HG03520 (cell line): ENCODE data around the gene TUBA4B.
A peak's percentile ranks its signal among the peaks of the same experiment; 100 is the strongest.

Source experiments
- ATAC-seq: cut with Tn5 transposase; IDR thresholded peaks from one replicate; pipeline ENCODE4 v1.9.1; 2021; ENCODE audit warnings: mild to moderate bottlenecking, moderate library complexity; ENCODE audit not compliant: unreplicated experiment

Gene TUBA4B

DNA sequence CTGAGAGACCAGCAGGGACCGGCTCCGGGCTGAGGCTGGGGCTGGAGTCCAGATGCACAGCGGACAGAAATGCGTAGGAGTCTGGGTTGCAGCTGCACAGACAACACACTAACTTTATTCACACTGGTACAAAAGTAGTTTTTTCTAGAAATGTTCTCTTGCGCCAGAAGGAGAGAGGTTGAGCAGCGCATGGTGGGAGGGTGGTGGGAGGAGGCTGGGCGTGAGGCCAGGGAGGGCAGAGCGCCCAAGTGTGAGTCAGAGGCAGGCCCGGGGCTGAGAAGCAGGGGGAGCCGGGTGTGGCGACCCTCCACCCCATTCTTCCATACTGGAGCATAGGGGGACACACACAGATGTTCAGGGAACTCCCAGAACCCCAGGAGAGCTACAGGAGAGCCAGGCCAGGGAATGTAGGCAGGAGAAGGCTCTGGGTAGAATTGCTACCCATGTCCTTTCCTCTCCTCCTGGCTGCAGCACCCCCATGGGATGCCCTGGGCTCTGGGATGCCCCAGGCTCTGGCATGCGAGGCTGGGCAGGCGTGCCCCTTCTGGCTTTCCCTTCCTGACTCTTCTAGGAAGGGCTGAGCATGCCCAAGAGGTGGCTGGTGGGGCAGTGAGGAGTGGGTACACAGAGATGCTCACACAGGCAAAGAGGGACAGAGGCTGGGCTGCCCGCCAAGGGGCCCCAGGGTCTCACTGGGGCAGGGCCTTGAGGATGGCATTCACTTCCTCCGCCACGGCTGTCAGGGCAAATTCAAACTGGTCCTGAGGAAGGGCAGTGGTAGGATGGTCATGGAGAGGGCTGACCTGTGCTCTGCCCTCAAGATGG is 36.7 kb downstream of the TUBA4B start:
- no peak for ATAC-seq

DNA sequence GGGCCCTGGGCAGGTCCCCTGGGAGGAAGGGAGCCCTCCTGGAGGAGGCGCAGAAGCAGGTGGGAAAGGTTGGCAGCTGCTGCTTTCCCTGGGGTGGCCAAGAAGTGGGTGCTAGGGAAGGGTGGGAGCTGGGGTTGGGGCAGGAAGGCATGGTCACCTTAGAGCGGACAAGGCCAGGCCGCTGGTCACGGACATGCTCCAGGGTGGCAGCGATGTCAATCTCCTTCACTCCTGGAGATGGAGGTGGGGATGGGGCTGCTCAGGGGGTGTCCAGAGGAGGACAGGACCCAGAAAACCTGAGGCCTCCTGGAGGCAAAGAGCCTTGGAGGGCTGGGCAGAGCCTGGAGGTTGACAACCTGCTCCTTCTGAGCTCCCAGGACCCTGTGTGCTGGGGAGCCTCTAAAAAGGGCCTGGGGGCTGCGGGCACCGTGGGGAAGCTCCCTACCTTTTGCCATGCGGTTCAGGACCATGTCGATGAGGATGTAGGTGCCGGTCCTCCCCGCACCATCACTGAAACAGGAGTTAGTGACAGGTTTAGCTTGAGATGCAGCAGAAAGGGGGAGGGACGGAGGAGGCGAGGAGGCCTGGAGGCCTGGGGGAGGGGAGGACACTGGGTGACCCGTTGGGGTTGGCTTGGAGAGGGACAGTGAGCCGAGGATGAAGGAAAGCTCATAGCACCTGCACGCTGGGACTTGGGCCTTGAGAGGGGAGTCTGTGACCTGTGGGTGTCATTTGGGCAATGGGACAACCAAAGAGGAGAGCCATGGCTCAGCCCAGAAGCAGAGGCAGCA is 37.5 kb downstream of the TUBA4B start:
- ATAC-seq, result no peak

DNA sequence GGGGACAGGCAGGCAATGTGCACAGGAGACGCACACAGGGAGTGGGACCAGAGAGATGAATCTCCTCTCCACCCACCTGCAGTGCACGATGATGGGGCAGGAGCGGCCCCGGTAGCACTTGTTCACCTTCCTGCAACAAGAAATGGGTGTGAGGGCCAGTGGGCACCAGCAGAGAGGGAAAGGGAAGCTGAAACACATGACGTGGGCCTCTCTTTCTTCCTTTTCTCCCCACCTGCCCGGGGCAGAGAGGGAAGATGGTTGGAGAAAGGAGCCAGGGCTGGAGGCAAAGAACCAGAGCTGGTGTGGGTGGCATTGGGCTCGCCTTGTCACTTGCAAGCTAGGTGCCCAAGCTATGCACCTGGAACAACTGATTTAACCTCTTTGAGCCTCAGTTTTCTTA is 38.4 kb downstream of the TUBA4B start:
- ATAC-seq, result no peak

DNA sequence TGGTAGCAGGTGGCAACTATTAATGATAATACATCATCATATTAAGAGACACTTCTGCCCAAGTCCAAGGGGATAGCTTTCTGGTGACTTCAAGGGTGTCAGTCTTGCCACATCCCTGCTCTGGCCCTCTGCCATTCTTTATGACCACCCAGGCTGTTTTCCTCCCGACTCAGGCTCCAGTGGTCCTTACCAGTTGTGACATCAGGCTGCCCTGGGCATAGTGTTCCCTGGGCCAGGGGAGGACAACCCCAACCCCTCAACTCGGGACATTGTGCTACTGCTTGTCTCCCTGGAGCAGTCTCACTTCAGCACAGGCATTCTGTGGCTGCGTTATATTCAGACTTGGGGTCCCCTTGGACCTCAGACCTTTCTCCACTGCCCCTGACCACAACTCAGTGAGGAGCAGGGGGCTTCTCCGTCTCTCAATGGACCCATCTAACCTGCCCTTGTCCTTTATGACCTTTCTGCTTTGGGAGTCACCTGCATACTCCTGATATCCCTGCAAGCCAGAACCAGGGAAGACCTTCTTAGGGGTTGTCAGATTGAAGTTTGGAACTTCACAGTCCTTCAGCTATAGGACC is 39.0 kb downstream of the TUBA4B start:
- ATAC-seq, result no peak

DNA sequence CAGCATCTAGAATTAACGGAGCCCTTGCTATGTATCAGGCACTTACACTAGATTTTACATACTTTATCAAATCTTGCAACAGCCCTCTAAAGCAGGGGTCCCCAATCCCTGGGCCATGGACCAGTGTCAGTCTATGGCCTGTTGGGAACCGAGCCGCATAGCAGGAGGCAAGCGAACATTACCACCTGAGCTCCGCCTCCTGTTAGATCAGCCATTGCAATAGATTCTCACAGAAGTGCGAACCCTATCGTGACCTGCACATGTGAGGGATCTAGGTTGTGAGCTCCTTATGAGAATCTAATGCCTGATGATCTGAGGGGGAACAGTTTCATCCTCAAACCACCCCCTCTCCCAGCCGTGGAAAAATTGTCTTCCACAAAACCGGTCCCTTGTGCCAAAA is 39.6 kb downstream of the TUBA4B start:
- no peak for ATAC-seq

DNA sequence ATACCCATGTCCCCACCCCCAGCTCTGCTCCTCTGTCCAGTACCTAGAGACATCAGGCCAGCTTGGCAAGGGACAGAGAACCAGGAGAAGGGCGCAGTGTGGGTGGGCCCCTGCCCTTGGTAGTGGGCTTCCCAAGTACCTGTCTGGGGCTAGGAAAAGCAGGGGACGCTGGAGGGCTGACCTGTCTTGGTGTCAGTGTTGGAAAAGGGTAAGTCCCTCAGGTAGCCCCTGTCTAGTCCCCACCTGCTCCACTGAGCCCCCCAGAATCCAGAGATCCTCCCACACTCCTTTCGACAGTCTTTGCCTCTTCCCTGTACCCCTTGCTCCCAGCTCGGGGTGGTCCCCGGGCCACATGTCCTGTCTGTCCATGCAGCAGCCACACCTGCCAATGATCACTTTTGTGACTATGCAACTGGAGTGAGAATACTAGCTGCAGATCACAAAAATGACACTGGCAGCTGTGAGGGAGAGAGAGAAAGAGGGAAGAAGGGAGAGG is 40.7 kb downstream of the TUBA4B start:
- no peak for ATAC-seq

DNA sequence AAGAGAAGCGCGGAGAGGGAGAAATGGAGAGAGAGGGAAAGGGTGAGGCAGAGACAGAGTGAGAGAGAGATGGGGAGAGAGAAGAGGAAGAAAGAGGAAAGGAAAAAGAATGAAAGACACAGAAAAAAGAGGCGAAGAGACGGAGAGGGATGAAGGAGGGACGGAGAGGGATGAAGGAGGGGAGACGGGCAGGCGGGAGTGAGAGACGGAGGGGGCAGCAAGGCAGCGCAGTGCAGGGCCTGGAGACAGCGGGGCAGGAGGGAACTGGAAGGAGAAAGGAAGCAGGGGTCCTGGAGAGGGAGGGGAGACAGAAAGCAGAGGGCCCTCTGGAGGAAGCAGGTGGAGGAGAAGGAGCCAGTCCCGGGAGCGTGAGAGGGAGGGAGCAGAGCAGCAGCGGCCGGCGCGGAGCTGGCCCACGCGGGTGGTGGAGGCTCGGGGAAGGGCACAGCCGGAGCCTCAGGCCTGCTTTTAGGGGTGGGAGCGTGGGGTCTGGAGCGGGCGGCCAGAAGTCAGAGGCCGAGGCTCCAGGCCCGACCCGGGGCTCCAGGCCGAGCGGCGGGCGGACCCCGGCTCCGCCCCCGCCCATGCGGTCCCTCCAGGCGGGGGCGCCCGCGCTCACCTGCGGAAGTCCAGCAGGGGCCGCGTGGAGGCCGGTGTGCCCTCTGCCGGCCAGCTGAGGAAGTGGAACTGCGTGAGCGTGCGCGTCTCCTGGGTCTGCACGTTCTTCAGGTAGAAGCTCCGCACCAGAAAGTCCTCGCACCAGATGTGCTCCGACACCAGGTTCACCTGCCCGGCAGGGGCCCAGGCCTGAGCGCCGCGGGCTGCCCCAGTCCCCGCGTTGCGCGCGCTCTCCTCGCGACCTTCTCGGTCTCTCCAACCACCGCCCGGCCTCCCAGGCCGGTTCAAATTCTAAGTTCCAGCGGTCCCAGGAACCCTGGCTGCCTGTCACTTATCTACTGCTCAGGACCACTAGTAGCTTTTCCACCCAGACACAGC is 41.6 kb downstream of the TUBA4B start:
- ATAC-seq, result peak; percentile 92

DNA sequence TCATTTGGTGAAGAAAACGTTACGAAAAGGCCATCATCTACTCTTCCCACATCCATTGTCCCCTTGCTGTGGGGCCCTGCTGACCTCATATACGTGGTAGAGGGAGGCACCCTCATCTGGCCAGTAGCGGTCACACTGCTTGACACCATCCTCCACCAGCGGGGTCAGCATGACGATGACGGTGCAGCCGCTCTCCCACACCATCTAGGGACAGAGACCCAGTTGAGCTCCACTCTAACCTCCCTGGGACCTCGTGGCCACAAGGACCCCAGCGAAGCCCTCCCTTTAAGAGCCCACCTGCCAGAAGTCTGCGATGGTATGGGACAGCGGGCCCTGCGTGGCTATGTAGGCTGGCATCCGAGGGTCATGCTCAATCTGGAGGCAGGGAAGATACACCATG is 43.1 kb downstream of the TUBA4B start:
- ATAC-seq, result no peak

DNA sequence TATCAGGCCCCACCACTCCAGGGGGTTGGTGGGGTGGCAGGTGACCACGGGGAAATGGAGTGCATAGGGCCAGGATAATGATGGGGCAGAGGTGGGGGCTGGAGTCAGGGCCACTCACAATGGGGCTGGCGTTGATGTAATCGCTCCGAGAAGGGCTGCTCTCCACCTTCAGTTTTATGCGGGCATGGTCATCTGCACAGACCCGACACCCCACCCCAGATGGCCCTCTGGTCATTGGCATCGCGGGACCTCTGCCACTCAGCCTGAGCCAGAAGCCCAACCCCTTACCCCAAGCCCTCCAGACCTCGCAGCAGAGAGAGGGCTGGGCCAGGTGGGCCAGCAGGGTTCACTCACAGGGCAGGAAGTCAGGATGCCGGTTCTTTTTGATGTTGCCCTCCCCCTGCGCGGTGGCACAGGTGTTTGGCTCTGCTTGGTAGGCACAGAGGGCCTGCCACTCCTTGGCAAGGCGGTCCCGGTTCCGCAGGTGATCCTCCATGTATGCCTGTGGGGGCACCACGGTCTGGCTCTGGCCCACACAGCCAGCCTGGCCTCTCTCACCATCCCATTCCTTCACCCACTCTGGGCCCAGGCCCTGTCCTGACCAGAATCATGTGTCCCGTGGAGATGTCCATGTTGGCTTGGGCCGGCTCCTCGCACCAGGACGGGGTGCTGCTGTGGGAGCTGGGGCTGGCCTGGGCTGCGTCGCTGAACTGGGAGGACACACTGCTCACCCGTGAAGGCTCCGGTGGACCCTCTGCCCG is 43.8 kb downstream of the TUBA4B start:
- ATAC-seq, result no peak

DNA sequence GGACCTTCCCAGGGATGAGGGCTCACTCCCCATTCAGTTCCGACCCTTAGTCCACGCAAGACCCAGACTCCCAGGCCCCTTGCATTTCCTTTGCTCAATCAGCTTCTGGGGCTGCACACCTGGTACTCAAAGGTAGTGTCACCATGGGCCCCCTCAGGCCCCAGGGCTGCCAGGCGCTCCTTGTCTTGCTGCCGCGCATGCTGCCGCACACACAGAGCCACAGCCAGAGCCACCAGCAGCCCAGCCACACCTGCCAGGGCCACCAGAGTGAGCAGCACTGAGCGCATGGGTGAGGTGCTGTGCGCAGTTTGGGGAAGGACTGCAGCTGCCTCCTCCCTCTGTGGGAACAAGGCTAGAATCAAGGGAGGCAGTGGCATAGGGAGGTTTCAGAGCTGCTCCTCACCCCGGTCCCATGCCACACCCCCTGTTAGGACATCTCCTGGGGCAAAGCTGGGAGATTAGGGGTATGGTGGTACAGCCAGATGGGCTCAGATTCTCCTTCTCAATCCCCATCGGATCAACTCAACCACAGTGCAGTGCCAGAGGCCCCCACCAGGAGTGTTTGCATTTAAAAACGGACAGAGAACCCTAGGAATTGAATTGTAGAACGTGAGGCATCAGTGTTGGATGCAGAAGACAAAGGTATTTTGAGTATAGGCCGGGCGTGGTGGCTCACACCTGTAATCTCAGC is 44.9 kb downstream of the TUBA4B start:
- no peak for ATAC-seq

DNA sequence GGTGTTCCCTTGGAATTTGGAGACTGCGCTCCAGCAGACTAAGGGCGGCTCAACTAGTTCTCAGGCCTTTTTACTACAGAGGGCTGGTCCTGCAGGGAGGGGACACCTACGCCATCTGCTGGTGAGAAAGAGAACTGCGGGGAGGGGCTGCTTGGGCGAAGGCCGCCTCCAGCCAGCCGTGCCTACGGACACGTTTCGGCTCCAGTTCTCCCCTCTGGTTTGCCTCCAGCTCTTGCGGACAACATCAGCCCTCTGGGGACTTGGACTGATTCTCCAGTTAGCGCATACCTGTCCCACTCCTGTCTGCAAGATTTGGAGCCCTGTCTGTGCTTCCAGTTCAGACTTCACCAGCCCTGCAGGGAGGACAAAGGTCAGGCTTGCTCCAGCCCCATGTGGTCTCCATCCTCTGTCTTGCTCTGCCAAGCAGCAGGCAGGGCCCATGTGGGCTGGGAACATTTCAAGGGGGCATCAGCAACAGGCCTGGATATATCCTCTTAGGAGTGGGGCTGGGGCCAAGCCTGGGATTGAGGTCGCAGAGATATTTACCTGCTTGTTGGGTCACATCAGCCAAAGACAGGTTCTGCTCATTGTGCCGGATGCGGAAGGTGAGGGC is 45.8 kb downstream of the TUBA4B start:
- ATAC-seq, result peak; percentile 43

DNA sequence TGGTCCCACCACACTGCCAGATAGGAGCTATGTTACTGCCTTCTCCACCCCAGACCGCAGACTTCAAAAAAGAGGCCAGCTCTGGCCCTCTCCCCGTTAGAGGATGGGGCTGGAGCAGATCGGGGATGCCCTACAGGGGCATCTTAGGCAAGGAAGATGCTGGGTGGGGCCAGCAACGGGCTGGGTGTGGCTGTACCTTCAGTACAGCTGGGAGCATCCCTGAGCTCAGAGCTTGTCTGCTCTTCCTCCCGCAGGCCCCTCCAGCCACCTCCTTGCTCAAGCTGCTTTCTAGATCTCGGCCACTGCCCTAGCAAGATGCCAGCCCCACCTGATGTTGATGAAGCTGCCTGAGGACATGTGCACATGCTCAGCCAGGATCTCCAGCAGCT is 46.3 kb downstream of the TUBA4B start:
- no peak for ATAC-seq

DNA sequence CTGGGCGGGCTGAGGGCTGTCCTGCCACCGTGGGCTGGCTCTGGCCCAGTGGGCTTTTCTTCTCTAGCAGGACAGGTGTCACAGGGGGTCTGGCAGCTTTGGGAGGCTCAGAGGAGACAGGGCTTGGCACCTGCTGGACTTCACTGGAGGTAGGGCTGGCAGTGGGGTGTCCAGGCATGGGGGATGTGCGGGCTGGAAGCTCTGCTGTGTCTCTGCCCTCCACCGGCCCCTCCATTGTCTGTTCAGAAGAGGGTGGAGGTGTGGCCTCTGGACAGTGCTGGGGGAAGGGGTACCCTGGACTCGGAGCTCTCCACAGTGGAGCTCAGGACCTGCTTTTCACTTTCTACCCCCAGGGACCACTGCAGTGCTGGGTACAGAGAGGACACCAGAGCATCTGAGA is 47.0 kb downstream of the TUBA4B start:
- no peak for ATAC-seq

DNA sequence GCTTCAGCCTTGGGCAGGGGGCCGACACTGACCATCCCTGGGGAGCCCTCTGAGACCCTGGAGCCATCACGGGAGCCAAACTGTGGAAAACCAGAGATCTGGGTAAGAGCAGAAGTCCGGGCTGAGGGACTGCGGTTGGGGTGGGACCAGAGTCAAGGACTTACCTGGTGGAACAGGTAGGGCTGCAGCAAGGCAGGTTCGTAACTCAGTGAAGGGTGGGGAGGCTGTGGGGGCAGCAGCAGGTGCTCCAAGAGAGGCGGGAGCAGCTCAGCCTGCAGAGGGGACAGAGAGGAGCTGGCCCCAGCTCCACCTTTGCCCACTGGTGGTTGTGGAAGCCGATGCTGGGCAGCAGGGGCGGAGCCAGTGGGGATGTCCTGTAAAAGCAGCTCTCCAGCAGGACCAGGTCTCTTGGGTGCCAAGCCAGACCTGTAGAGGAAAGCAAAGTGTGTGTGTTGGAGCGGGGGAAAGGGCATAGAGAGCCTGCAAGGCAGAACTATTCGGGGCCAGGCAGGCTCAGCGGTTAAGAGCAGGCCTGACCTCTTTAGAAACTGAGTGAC is 49.4 kb downstream of the TUBA4B start:
- no peak for ATAC-seq

DNA sequence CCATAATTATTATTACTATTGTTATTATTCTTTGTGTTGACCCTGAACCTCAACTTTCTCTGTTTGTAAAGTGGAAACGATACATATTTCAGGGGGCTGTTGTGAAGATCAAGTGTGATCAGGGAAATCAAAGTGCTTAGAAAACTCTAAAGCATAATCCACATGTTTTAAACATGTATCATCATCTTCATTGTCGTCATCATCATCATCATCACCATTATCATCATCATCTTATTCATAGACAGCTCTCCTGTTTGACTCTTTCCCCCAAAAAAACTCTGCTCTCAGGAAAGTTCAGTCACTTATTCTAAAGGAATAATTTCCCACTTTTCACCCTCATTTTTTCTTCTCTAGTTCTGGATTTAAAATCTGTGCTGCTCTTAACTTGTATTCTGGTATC is 51.2 kb downstream of the TUBA4B start:
- no peak for ATAC-seq

DNA sequence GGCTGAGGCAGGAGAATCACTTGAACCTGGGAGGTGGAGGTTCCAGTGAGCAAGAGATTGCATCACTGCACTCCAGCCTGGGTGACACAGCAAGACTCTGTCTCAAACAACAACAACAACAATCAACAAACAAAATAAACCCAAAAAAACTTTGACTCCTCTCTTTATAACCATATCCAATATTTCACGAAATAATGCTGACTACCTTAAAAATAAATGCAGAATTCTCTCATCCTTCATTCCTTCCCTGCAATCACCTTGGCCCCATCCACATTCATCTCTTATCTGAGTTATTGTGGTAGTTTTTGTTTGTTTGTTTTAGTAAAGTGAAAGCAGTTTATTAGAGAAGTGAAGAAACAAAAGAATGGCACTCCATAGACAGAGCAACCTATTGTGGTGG is 53.0 kb downstream of the TUBA4B start:
- no peak for ATAC-seq

DNA sequence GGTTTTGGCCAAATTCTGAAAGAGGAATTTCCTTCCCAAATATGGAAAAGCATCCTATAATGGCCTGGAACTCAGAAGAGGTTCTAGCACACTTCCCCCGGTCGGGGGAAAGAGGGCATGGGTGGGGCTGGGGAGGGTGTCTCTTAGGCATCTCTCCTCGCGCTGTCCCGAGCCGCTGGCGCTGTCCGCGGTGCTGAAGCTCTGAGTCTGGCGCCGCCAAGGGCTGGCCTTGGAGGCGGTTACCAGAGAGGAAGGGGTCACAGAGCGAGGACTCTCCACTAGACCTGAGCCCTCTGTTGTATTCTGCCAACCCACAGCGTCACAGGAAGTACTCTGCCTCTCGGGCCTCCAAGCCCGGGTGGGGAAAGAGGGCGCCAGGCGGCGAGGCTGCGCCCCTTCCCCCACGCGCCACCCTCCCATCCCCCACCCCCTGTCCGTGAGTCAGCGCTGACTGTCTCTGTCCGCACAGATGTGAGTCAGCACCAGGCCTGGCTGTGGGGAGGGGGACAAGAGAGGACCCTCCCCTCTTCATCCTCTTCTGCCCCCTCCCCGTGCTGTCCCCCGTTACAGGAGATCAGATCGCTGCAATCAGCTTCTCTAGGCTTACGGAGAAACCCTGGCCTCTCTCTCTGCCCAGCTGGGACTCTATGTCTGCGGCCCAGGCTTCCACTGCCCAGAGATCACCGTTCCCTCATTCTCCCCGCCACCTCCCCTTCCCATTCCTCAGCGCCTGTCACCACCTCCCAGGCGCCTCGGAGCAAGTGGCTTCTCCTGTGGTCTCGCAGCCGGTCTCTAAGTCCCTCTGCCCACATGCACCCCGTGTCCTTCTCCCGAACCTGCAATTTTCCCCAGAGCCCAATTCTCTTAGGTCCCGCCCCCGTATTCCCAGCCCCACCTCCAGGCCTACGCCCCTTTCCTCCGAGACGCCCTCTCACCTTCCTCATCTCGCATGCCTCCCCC is 55.4 kb downstream of the TUBA4B start:
- ATAC-seq, result no peak
